HepG2 (cell line): ENCODE results near the gene TTBK1. TPM values are rescaled to one million over a fixed set of nuclear protein-coding genes. Genes with fewer than 3 reads are reported as not detected.
A peak's percentile ranks its signal among the peaks of the same experiment; 100 is the strongest.

Experiments used
- ETV5 ChIP-seq: IDR thresholded peaks from 2 replicates; pipeline ENCODE4 v1.6.1; 2018; ENCODE audit warnings: missing biosample characterization, missing genetic modification reagents, inconsistent platforms, borderline replicate concordance
- FOXM1 ChIP-seq: sonication (generic); formaldehyde crosslinking; IDR thresholded peaks from 2 replicates; pipeline ENCODE4 v1.5.0; 2020; ENCODE audit warnings: missing genetic modification reagents
- GATA4 ChIP-seq: sonication (generic); IDR thresholded peaks from 2 replicates; pipeline ENCODE4 v1.6.1; 2016; ENCODE audit warnings: antibody characterized with exemption, low read depth, borderline replicate concordance
- HMGXB4 ChIP-seq, 2 experiments: sonication (generic) in 1 of 2; formaldehyde crosslinking in 1 of 2; IDR thresholded peaks; 2 replicates each; pipeline versions ENCODE4 v1.4.0 to v1.6.1; 2018 to 2020; ENCODE audit warnings: missing genetic modification reagents in 2 of 2, borderline replicate concordance in 1 of 2, low read depth in 1 of 2, mild to moderate bottlenecking in 1 of 2, missing biosample characterization in 1 of 2
- HOXA3 ChIP-seq: sonication (generic); formaldehyde crosslinking; IDR thresholded peaks from 2 replicates; pipeline ENCODE4 v1.5.0; 2020; ENCODE audit warnings: missing genetic modification reagents
- JUN ChIP-seq: sonication (generic); formaldehyde crosslinking; IDR thresholded peaks from 2 replicates; pipeline ENCODE4 v1.4.0; 2020; ENCODE audit warnings: mild to moderate bottlenecking, missing genetic modification reagents
- MXI1 ChIP-seq: IDR thresholded peaks from 3 replicates; pipeline ENCODE4 v1.6.1; 2012; ENCODE audit warnings: low read depth, low read length, inconsistent platforms, borderline replicate concordance
- NKX3-1 ChIP-seq: sonication (generic); formaldehyde crosslinking; IDR thresholded peaks from 2 replicates; pipeline ENCODE4 v1.5.0; 2020; ENCODE audit warnings: missing genetic modification reagents
- NRL ChIP-seq: sonication (generic); formaldehyde crosslinking; IDR thresholded peaks from 2 replicates; pipeline ENCODE4 v1.5.0; 2020; ENCODE audit warnings: missing genetic modification reagents, mild to moderate bottlenecking, moderate library complexity, borderline replicate concordance
- PHF8 ChIP-seq: sonication (generic); formaldehyde crosslinking; IDR thresholded peaks from 2 replicates; pipeline ENCODE4 v1.5.0; 2020; ENCODE audit warnings: missing genetic modification reagents
- PRMT3 ChIP-seq: sonication (generic); formaldehyde crosslinking; IDR thresholded peaks from 2 replicates; pipeline ENCODE4 v1.8.1; 2022; ENCODE audit warnings: low read depth, mild to moderate bottlenecking, moderate library complexity, missing genetic modification reagents, borderline replicate concordance
- RARA ChIP-seq: IDR thresholded peaks from 2 replicates; pipeline ENCODE4 v1.6.1; 2016; ENCODE audit warnings: missing genetic modification reagents, missing compliant biosample characterization
- RBFOX2 ChIP-seq: fragments of 200-400 bp; formaldehyde crosslinking; IDR thresholded peaks from 2 replicates; pipeline ENCODE4 v1.6.1; 2017; ENCODE audit warnings: low read depth, mild to moderate bottlenecking, low read length
- RBM39 ChIP-seq: fragments of 200-400 bp; formaldehyde crosslinking; IDR thresholded peaks from one replicate; pipeline ENCODE4 v1.6.1; 2018; ENCODE audit warnings: antibody characterized with exemption, mild to moderate bottlenecking, low read depth, low read length; ENCODE audit not compliant: poor library complexity, severe bottlenecking
- SRSF1 ChIP-seq: fragments of 200-400 bp; formaldehyde crosslinking; optimal IDR thresholded peaks from 2 replicates; pipeline ENCODE3; 2017; ENCODE audit warnings: mild to moderate bottlenecking, low read depth, low read length, moderate library complexity
- SRSF4 ChIP-seq: fragments of 200-400 bp; formaldehyde crosslinking; IDR thresholded peaks from one replicate; pipeline ENCODE4 v1.6.1; 2018; ENCODE audit warnings: mild to moderate bottlenecking, low read depth, low read length, moderate library complexity; ENCODE audit not compliant: poor library complexity, severe bottlenecking
- TARDBP ChIP-seq: sonication (generic); formaldehyde crosslinking; IDR thresholded peaks from 2 replicates; pipeline ENCODE4 v1.8.0; 2022; ENCODE audit warnings: mild to moderate bottlenecking, missing genetic modification reagents
- ZMYM3 ChIP-seq: sonication (generic); formaldehyde crosslinking; IDR thresholded peaks from 2 replicates; pipeline ENCODE4 v1.5.1; 2020; ENCODE audit warnings: mild to moderate bottlenecking, missing genetic modification reagents
- ZNF24 ChIP-seq: fragments of 450-650 bp; IDR thresholded peaks from 2 replicates; pipeline ENCODE4 v1.6.1; 2017; ENCODE audit warnings: antibody characterized with exemption, mild to moderate bottlenecking
- ZNF33B ChIP-seq: sonication (generic); formaldehyde crosslinking; IDR thresholded peaks from 2 replicates; pipeline ENCODE4 v1.5.1; 2020; ENCODE audit warnings: mild to moderate bottlenecking, missing genetic modification reagents
- ZNF362 ChIP-seq: sonication (generic); formaldehyde crosslinking; IDR thresholded peaks from 2 replicates; pipeline ENCODE4 v1.4.0; 2020; ENCODE audit warnings: missing genetic modification reagents, mild to moderate bottlenecking, borderline replicate concordance
- ZNF577 ChIP-seq: sonication (generic); formaldehyde crosslinking; IDR thresholded peaks from 2 replicates; pipeline ENCODE4 v1.4.0; 2020; ENCODE audit warnings: mild to moderate bottlenecking, low read depth, missing genetic modification reagents, borderline replicate concordance
- ZNF792 ChIP-seq: IDR thresholded peaks from 2 replicates; pipeline ENCODE4 v1.6.1; 2016
- polyA plus RNA-seq, 8 experiments: library from polyadenylated mRNA; depleted of rRNA in 3 of 8; stranded (reverse) in 7 of 8; unstranded in 1 of 8; fragments of >200 nt; fragmentation: Illumina TruSeq in 4 of 8; extraction: Trizol in 4 of 8; gene quantifications; 2 replicates each; pipeline versions ENCODE4 v1.2.1 to v1.2.3, GENCODE V29; 2011 to 2016; ENCODE audit warnings: low read depth in 4 of 8, missing spikeins in 1 of 8, mixed read lengths in 1 of 8; ENCODE audit not compliant: insufficient read depth in 1 of 8
- total RNA-seq, 5 experiments: library from RNA; depleted of rRNA; stranded (reverse); fragments of >200 nt; fragmentation: Illumina TruSeq; extraction: Trizol; gene quantifications; 2 replicates each; pipeline ENCODE4 v1.2.3, GENCODE V29; 2016; ENCODE audit warnings: low read depth in 1 of 5
- TF ChIP-seq, protein P1 (sequence below): sonication (generic); formaldehyde crosslinking; IDR thresholded peaks from 2 replicates; pipeline ENCODE4 v1.5.0; 2020; ENCODE audit warnings: mild to moderate bottlenecking, missing genetic modification reagents

TTBK1 gene
- total and polyA plus RNA-seq, 2 of the 13 experiments (the other 11 are each of a cell fraction or from before 2014, with no cell fraction given) = 0.24 to 0.33 TPM

DNA sequence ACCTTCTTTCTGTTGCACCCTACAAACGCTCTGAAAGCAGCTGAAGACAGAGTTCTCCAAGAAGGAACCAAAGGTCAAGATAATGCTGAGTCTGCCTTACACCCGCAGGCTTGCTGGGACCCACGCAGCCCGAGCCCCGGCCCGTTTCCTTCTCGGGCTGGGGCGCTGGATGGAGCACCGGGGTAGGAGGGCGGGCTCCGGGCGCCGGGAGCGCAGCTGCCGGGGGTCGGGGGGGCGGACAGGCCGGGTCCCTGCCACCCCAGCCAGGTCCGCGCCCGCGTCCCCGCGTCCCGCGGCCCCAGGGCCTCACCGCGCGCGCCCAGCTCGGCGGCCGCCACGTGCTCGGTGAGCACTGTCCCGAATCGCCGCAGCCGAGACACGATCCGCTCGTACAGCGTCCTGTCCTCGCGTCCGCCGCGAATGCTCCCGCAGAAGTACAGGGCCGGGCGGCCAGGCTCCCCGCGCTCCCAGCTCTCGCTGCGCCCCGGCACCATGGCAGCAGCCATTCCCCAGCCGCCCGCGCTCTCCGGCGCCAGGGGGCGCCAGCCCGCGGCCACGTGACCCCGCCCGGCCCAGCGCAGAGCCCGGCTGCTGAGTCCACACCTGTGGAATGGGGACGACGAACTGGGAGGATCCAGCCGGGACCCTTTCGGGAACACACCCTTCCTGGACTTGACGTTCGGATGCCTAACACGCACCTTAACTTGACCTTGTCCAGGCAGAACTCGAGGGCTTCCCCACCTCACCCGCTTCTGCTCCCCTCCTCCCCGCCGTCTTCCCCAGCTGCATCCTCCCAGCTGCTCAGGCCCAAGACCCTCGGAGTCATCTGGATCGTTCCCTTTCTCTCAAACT lies 14.1 kb upstream of the TTBK1 start, which contains the start of gene DNPH1 (continued):
- TF ChIP-seq, protein P1, sequence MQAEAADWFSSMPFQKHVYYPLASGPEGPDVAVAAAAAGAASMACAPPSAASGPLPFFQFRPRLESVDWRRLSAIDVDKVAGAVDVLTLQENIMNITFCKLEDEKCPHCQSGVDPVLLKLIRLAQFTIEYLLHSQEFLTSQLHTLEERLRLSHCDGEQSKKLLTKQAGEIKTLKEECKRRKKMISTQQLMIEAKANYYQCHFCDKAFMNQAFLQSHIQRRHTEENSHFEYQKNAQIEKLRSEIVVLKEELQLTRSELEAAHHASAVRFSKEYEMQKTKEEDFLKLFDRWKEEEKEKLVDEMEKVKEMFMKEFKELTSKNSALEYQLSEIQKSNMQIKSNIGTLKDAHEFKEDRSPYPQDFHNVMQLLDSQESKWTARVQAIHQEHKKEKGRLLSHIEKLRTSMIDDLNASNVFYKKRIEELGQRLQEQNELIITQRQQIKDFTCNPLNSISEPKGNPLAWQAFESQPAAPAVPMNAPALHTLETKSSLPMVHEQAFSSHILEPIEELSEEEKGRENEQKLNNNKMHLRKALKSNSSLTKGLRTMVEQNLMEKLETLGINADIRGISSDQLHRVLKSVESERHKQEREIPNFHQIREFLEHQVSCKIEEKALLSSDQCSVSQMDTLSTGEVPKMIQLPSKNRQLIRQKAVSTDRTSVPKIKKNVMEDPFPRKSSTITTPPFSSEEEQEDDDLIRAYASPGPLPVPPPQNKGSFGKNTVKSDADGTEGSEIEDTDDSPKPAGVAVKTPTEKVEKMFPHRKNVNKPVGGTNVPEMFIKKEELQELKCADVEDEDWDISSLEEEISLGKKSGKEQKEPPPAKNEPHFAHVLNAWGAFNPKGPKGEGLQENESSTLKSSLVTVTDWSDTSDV = peak; percentile 86
- TF ChIP-seq FOXM1 (CRISPR knock-in tag) (peak; percentile 74; the same call in 1 of the 2 replicates), ETV5 (CRISPR knock-in tag) (0 out of 2 replicates have a peak, but pooled peaks have one; percentile 23), MXI1 (peak; percentile 87; the same call in 1 of the 3 replicates), JUN (CRISPR knock-in tag) (peak; percentile 56; the same call in 1 of the 2 replicates), ZNF792 (CRISPR knock-in tag) (peak; percentile 46; the same call in 1 of the 2 replicates), ZNF362 (CRISPR knock-in tag) (peak; percentile 61; the same call in 1 of the 2 replicates), ZMYM3 (CRISPR knock-in tag) (peak; percentile 44; the same call in 1 of the 2 replicates), HOXA3 (CRISPR knock-in tag) (peak; percentile 88), RBM39 (peak; percentile 90), SRSF4 (no peak), PHF8 (CRISPR knock-in tag) (peak; percentile 90), NKX3-1 (CRISPR knock-in tag) (no peak; the same call in none of the 2 replicates), NRL (CRISPR knock-in tag) (peak; percentile 69; the same call in 1 of the 2 replicates), HMGXB4 (CRISPR knock-in tag; IDR thresholded peaks at IDR 0.05; ENCODE audit: borderline replicate concordance in 1 of 2, low read depth in 1 of 2) (peak; percentile 99), SRSF1 (no peak), ZNF24 (no peak), RARA (CRISPR knock-in tag) (peak; percentile 54), ZNF577 (CRISPR knock-in tag) (no peak), ZNF33B (CRISPR knock-in tag) (peak; percentile 59; the same call in 1 of the 2 replicates), PRMT3 (CRISPR knock-in tag) (peak; percentile 76; the same call in 1 of the 2 replicates), RBFOX2 (peak; percentile 98), TARDBP (CRISPR knock-in tag) (peak; percentile 92), GATA4 (no peak)
